ENCODE results near the gene CCL17. TPM values are rescaled to one million over a fixed set of nuclear protein-coding genes. Genes with fewer than 3 reads are reported as not detected.
"Not testable (repeated sequence)": the region's sequence is repeated elsewhere in the genome, so short reads cannot be mapped to it uniquely, and the experiment has no call there.

CCL17 gene
- total RNA-seq, 1 donor from 2014 or later = not detected

- DNase-seq (ENCODE audit: low read depth in 2 of 2) = no peak
Measured at GRCh38 chr16:57430955-57431354, 26.4 kb downstream of the CCL17 start.

GRCh38 chr16:57432505-57432904 is 27.9 kb downstream of the CCL17 start:
- DNase-seq (ENCODE audit: low read depth in 2 of 2) = no peak

- DNase-seq (ENCODE audit: low read depth in 2 of 2) = no peak
Measured at GRCh38 chr16:57432989-57433388, 28.4 kb downstream of the CCL17 start.

- DNase-seq (ENCODE audit: low read depth in 2 of 2) = no peak
Measured at GRCh38 chr16:57434003-57434402, 29.4 kb downstream of the CCL17 start.

- no peak for DNase-seq (ENCODE audit: low read depth in 2 of 2)
Measured at GRCh38 chr16:57435838-57436237, 31.3 kb downstream of the CCL17 start.

GRCh38 chr16:57439947-57440346 is 35.4 kb downstream of the CCL17 start:
- not testable (repeated sequence) for DNase-seq (ENCODE audit: low read depth in 2 of 2)

GRCh38 chr16:57440551-57440950 is 36.0 kb downstream of the CCL17 start:
- DNase-seq (ENCODE audit: low read depth in 2 of 2) = not testable (repeated sequence)

- no peak for DNase-seq (ENCODE audit: low read depth in 2 of 2)
Measured at GRCh38 chr16:57444711-57445110, 40.1 kb downstream of the CCL17 start.

GRCh38 chr16:57445510-57445909 is 40.9 kb downstream of the CCL17 start:
- DNase-seq (ENCODE audit: low read depth in 2 of 2) = no peak

GRCh38 chr16:57446531-57447185 is 42.1 kb downstream of the CCL17 start:
- DNase-seq (ENCODE audit: low read depth in 2 of 2) = peak; percentile 37 to 38

GRCh38 chr16:57447186-57447962 is 42.8 kb downstream of the CCL17 start, which contains the start of the genes CIAPIN1 and COQ9:
TSS of gene CIAPIN1 (minus strand) at chr16:57447385. CDS start at chr16:57440928, 6,457 bp downstream.
TSS of gene COQ9 (plus strand) at chr16:57447479. CDS start at chr16:57447506, 27 bp downstream.
- peak; percentile 95 to 97 for DNase-seq (ENCODE audit: low read depth in 2 of 2)

- no peak for DNase-seq (ENCODE audit: low read depth in 2 of 2)
Measured at GRCh38 chr16:57452021-57452420, 47.5 kb downstream of the CCL17 start.

- peak; percentile 90 to 93 for DNase-seq (ENCODE audit: low read depth in 2 of 2)
Measured at GRCh38 chr16:57462209-57462977, 57.8 kb downstream of the CCL17 start, which contains the start of gene POLR2C. TSS of gene POLR2C (plus strand) at chr16:57462679. CDS start at chr16:57462725, 46 bp downstream.

- peak; percentile 16 to 25 for DNase-seq (ENCODE audit: low read depth in 2 of 2)
Measured at GRCh38 chr16:57462978-57463362, 58.4 kb downstream of the CCL17 start.

GRCh38 chr16:57464523-57464922 is 60.0 kb downstream of the CCL17 start:
- no peak for DNase-seq (ENCODE audit: low read depth in 2 of 2)

Other genes starting within 250 kb of the CCL17 start
- gene PSME3IP1, start 218.7 kb upstream of the CCL17 start, total RNA-seq = 45.5 and 47.2 TPM in 2 replicates
- 31.6 and 33.7 TPM in 2 replicates for gene RSPRY1, start 218.4 kb upstream of the CCL17 start, total RNA-seq
- gene ARL2BP, start 159.5 kb upstream of the CCL17 start, total RNA-seq = 40.3 and 47.9 TPM in 2 replicates
- gene PLLP, start 120.1 kb upstream of the CCL17 start, total RNA-seq = 5.2 and 6.3 TPM in 2 replicates
- not detected in 2 replicates for gene CCL22, start 46.0 kb upstream of the CCL17 start, total RNA-seq
- gene CX3CL1, start 32.3 kb upstream of the CCL17 start, total RNA-seq = 2.0 and 2.8 TPM in 2 replicates
- 60.4 and 60.9 TPM in 2 replicates for gene CIAPIN1, start 42.6 kb downstream of the CCL17 start, total RNA-seq
- 32.7 and 55.8 TPM in 2 replicates for gene COQ9, start 42.7 kb downstream of the CCL17 start, total RNA-seq
- 95.9 and 96.0 TPM in 2 replicates for gene POLR2C, start 57.9 kb downstream of the CCL17 start, total RNA-seq
- gene DOK4, start 81.7 kb downstream of the CCL17 start, total RNA-seq = 13.9 and 15.0 TPM in 2 replicates
- 7.4 and 10.7 TPM in 2 replicates for gene CCDC102A, start 131.8 kb downstream of the CCL17 start, total RNA-seq
- not detected in 2 replicates for gene ADGRG5, start 137.9 kb downstream of the CCL17 start, total RNA-seq
- gene ADGRG1, start 223.9 kb downstream of the CCL17 start, total RNA-seq = 1.4 and 17.4 TPM in 2 replicates

All from lung microvascular endothelial cell (primary cell).